Activated naive CD8-positive, alpha-beta T cell treated with anti-CD3 and anti-CD28 coated beads, Interleukin-2, amount 50 U/mL, for 24 hours (primary cell): ENCODE results near the gene IL15RA.
A peak's percentile ranks its signal among the peaks of the same experiment; 100 is the strongest.

Experiments used
- ATAC-seq: fragments of 150-1000 bp; cut with Tn5 transposase; one replicate; pipeline ENCODE4 v1.10.0; 2021
- DNase-seq: peaks from one replicate; pipeline ENCODE4 v3.0.0; 2021
- H3K27ac Mint-ChIP-seq: one replicate; pipeline ENCODE4 v1.8.0; 2021; ENCODE audit warnings: mild to moderate bottlenecking, mixed read lengths
- H3K27me3 Mint-ChIP-seq: one replicate; pipeline ENCODE4 v1.8.0; 2021; ENCODE audit warnings: mixed read lengths
- H3K36me3 Mint-ChIP-seq: one replicate; pipeline ENCODE4 v1.8.0; 2021; ENCODE audit warnings: low read depth, mixed read lengths
- H3K4me1 Mint-ChIP-seq: one replicate; pipeline ENCODE4 v1.8.0; 2021; ENCODE audit warnings: mixed read lengths
- H3K4me3 Mint-ChIP-seq: one replicate; pipeline ENCODE4 v1.8.0; 2021; ENCODE audit warnings: mild to moderate bottlenecking, moderate library complexity, mixed read lengths
- H3K9me3 Mint-ChIP-seq: one replicate; pipeline ENCODE4 v1.8.0; 2021; ENCODE audit warnings: mixed read lengths

The IL15RA gene

DNA sequence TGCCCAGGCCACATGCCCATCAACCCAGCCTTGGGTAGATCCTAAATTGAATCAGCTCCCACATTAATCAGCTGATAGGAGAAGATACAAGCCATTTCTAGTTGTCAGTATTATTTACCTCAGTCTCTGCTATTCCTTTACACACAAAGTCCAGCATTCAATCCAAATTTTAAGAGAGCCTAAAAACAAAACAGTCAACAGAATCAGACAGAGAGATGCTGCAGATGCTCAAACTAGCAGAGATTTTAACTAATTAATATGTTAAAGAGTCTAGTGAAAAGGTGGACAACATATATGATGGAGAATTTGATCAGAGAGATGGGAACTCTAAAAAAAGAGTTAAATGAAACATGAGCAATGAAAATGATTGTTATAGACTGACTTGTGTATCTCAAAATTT, 14.4 kb upstream of the IL15RA start:
- H3K9me3 Mint-ChIP-seq = peaks cover 16% of the 10 kb centered on the region

DNA sequence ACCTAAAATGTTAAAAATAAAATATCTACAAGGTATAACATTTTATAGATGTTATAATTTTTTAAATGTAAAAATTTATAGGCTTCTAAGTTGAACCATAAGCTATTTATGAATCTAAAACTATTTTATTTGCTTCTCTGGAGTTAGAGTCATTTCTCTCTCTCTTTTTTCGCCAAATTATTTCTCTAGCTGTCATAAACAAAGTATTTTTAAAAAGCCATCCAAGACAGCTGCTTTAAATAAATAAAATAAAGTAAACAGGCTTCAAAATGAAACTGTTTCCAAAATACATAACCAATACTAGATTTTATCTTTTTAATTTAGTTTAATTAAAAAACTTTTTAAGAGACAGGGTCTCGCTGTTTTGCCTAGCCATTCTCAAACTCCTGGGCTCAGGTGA, 12.4 kb upstream of the IL15RA start:
- H3K4me1 Mint-ChIP-seq = peaks cover 12% of the 10 kb centered on the region
- H3K27ac Mint-ChIP-seq = no peak overlapping the region
- peaks cover 6% of the 10 kb centered on the region for H3K27me3 Mint-ChIP-seq
- ATAC-seq (no peak), DNase-seq (no peak)
- peaks cover 8% of the 10 kb centered on the region for H3K36me3 Mint-ChIP-seq
- peaks cover 16% of the 10 kb centered on the region for H3K9me3 Mint-ChIP-seq
- H3K4me3 Mint-ChIP-seq = no peak overlapping the region

More for the DNA sequence above, 14.4 kb upstream of the IL15RA start:
- H3K4me3 Mint-ChIP-seq = no peak overlapping the region
- DNase-seq = no peak
- peaks cover 2% of the 10 kb centered on the region for H3K27me3 Mint-ChIP-seq
- no peak for ATAC-seq
- H3K4me1 Mint-ChIP-seq = peaks cover 12% of the 10 kb centered on the region
- H3K27ac Mint-ChIP-seq = no peak overlapping the region
- peaks cover 8% of the 10 kb centered on the region for H3K36me3 Mint-ChIP-seq

- H3K4me1 Mint-ChIP-seq = peaks cover 12% of the 10 kb centered on the region
- H3K4me3 Mint-ChIP-seq = no peak overlapping the region
- no peak for ATAC-seq
These were observed 11.1 kb upstream of the IL15RA start for GRCh38 chr10:5988336-5988920.

DNA sequence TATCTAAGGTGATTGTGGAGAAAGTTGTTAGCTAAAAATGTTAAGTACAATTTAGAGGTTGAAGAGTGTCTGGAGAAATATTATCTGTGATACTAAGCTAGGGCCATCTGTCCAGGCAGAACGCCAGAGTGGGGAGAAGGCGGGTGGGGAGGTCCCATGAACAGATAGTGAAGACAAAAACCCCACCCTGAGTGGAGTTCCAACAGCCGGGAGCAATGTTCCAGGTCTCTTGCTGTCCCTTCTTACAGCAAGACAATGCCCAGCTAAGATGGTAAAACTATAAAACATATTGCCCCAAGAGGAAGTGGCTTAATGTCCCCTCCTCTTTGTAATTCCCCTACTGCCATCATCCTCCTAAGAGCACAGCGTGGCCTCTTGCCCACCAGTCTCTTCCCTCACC, 10.4 kb upstream of the IL15RA start:
- no peak overlapping the region for H3K4me3 Mint-ChIP-seq
- H3K36me3 Mint-ChIP-seq = peaks cover 8% of the 10 kb centered on the region
- peaks cover 12% of the 10 kb centered on the region for H3K9me3 Mint-ChIP-seq
- peaks cover 12% of the 10 kb centered on the region for H3K4me1 Mint-ChIP-seq
- peaks cover 4% of the 10 kb centered on the region for H3K27me3 Mint-ChIP-seq
- peak; percentile 65 for ATAC-seq
- no peak for DNase-seq
- H3K27ac Mint-ChIP-seq = peak overlapping the region; percentile 33

More at GRCh38 chr10:5988336-5988920, 11.1 kb upstream of the IL15RA start:
- DNase-seq = no peak
- Mint-ChIP-seq H3K9me3 (peaks cover 12% of the 10 kb centered on the region), H3K27me3 (peaks cover 5% of the 10 kb centered on the region), H3K27ac (peak overlapping the region; percentile 33), H3K36me3 (peaks cover 8% of the 10 kb centered on the region)

DNA sequence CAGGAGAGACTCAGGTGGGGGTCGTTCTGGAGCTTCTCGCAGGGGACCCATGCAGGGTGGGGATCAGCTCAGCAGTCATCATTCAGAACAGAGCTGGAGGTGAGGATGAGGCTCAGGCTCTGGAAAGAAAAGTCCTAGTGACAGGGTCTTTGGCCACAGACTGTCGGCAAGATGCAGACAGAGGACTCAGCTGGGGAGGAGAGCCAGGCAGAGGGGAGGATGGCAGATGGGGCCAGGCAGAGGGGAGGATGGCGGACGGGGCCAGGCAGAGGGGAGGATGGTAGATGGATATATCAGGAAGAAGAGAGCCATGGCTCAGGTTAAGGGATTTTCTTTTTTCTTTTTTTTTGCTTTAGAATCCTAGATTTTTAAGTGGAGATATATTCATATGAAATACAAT, 7.7 kb upstream of the IL15RA start:
- Mint-ChIP-seq H3K9me3 (no peaks in the 10 kb centered on the region), H3K27ac (no peak overlapping the region), H3K4me3 (no peak overlapping the region), H3K36me3 (no peaks in the 10 kb centered on the region), H3K27me3 (peaks cover 5% of the 10 kb centered on the region), H3K4me1 (peaks cover 12% of the 10 kb centered on the region)
- no peak for ATAC-seq
- no peak for DNase-seq

DNA sequence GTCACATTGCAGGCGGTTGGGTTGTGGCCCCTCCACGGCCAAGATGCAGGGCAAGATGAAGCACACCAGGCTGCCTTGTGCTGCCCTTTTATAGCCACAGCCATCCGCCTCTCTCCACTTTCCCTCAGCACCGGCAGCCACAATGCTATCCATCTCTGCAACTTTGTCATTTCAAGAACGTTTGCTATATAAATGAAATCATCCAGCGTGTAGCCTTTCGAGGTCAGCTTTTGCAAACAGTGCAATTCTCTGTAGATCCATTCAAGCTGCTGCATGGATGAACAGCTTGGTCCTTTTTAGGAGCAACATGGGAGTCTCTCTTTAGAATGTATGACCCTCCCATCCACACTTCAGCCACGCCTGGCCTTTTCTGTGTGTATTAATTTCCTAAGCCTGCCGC, 6.4 kb upstream of the IL15RA start:
- H3K4me3 Mint-ChIP-seq = no peak overlapping the region
- H3K4me1 Mint-ChIP-seq = peaks cover 12% of the 10 kb centered on the region
- no peaks in the 10 kb centered on the region for H3K9me3 Mint-ChIP-seq
- H3K27ac Mint-ChIP-seq = no peak overlapping the region
- DNase-seq = no peak
- no peak for ATAC-seq
- peaks cover 5% of the 10 kb centered on the region for H3K27me3 Mint-ChIP-seq
- no peaks in the 10 kb centered on the region for H3K36me3 Mint-ChIP-seq

- Mint-ChIP-seq H3K27me3 (peaks cover 5% of the 10 kb centered on the region), H3K4me3 (no peak overlapping the region), H3K9me3 (no peaks in the 10 kb centered on the region), H3K36me3 (no peaks in the 10 kb centered on the region), H3K27ac (no peak overlapping the region), H3K4me1 (peaks cover 3% of the 10 kb centered on the region)
- no peak for ATAC-seq
- no peak for DNase-seq
These were observed 4.2 kb upstream of the IL15RA start for GRCh38 chr10:5981529-5981928.

GRCh38 chr10:5978230-5978489, 817 bp upstream of the IL15RA start:
- peak overlapping the region; percentile 84 for H3K4me3 Mint-ChIP-seq
- peaks cover 1% of the 10 kb centered on the region for H3K27me3 Mint-ChIP-seq
- peak overlapping the region; percentile 74 for H3K27ac Mint-ChIP-seq
- DNase-seq = no peak
- peaks cover 14% of the 10 kb centered on the region for H3K36me3 Mint-ChIP-seq
- H3K4me1 Mint-ChIP-seq = peaks cover 31% of the 10 kb centered on the region
- H3K9me3 Mint-ChIP-seq = no peaks in the 10 kb centered on the region
- ATAC-seq = no peak

DNA sequence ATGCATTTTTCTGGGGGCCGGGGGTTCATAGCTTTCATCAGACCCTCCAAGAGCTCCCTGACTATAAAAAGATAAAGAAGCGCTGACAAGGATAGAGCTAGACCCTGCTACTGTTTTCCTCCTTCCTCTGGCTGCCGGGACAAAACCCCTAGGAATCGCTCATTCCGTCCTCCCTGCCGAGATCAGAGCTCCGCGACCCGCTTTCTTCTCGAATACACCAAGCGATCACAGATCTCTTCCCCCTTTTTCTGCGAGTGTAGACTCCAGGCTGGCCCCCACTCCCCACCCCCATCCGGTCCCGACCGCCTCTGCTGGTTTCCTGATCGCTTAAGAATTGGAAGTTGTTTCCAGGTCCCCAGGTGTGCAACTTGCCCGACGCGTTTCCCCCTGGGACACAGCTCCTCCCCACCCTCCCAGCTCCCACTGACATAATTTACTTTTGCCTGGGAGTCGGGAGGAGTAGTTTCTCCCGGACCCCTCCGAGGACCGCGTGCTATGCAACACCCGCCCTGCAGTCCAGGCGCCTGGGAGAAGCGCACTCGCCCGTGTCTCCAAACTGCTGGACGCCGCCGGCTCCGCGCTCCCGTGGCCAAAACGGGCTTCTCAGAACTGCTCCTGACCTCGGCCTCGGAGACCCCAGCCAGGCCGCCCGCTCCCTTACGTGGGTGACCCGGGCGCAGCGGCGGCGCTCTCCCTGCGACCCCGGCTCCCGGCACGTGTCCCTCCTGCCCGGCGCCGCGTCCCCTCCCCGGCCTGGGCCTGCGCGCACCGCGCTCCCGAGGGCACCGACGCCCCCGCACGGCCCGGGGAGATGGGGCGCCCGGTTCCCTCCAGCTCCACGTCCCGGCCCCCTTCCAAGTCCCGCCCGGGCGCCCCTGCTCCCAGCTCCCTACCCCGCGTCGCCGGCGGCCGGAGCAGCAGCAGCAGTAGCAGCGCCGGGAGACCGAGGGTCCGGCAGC, 552 bp downstream of the IL15RA start:
- Mint-ChIP-seq H3K36me3 (peaks cover 16% of the 10 kb centered on the region), H3K4me3 (peak overlapping the region; percentile 97), H3K27ac (peak overlapping the region; percentile 96), H3K4me1 (peaks cover 40% of the 10 kb centered on the region), H3K9me3 (no peaks in the 10 kb centered on the region), H3K27me3 (peaks cover 1% of the 10 kb centered on the region)
- ATAC-seq (peak; percentile 1), DNase-seq (peak; percentile 59)

DNA sequence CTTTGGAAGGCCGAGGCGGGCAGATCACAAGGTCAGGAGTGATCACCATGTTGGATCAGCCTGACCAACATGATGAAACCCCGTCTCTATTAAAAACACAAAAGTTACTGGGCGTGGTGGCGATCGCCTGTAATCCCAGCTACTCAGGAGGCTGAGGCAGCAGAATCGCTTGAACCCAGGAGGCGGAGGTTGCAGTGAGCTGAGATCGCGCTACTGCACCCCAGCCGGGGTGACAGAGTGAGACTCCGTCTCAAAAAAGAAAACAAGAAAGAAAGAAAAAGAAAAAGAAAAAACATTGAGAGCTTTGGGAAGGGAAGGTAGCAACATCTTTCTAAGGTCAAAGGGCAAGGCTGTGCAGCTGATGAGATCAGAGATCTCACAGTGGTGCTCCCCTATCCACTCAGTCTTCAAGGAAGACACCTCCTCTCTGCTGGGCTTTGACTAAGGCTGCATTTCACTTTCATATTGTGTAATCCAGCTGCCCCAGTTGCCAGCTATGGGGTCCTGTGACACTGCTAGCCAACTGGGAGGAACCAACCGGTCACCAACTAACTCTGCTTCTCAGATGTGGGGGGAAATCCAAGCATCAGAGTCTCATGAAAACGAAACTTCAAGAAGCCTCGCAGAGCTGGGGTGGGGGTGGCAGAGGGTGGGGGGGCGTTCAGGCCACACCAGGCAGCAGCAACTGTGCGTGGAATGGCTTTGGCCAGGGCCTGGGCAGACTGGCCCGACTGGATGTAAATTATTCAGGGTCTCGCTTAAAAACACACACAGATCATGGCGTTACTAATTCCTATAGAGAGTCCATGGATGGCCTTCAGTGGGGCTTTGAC, 1.5 kb downstream of the IL15RA start:
- Mint-ChIP-seq H3K9me3 (no peaks in the 10 kb centered on the region), H3K27me3 (peaks cover 1% of the 10 kb centered on the region), H3K4me3 (peak overlapping the region; percentile 97), H3K4me1 (peaks cover 49% of the 10 kb centered on the region), H3K27ac (peak overlapping the region; percentile 96), H3K36me3 (peaks cover 17% of the 10 kb centered on the region)
- peak; percentile 90 for ATAC-seq
- peak; percentile 69 for DNase-seq

DNA sequence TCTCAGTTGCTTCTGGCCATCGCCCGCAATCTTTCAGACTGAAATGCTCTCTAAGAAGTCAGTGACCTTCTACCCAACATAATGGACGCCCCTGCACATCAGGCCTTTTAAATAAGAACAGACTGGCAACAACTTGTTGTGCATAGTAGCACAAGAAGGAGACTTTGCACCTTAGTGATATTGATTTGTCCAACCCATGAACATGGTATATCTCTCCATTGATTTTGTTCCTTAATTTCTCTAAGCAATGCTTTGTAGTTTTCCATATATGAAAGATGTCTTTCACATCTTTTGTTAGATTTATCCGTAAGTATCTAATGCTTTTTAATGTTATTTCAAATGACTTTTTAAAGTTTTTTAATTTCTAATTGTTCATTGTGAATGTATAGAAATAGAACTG, 4.3 kb downstream of the IL15RA start:
- Mint-ChIP-seq H3K27ac (no peak overlapping the region), H3K4me1 (peaks cover 54% of the 10 kb centered on the region), H3K27me3 (no peaks in the 10 kb centered on the region)

DNA sequence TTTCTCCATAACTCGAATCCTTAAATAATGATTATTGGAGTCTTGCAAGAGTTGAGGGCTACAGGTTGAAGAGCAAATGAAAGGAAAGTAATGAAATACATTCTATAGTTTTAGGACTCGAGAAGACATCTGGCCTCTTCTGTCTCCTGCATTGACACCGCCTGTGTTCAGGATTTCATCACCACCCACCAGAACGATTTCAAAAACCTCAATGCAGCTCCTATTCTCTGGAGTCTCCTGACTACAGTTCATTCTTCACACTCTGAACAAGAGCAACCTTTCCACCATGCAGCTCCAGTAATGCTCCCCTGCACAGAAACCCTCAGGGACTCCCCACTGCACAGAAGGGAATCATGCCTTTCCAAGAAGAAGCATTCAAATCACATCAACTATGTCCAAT, 5.5 kb downstream of the IL15RA start:
- H3K4me3 Mint-ChIP-seq = no peak overlapping the region
- peak overlapping the region; percentile 55 for H3K27ac Mint-ChIP-seq
- no peaks in the 10 kb centered on the region for H3K27me3 Mint-ChIP-seq
- peaks cover 32% of the 10 kb centered on the region for H3K36me3 Mint-ChIP-seq
- no peak for DNase-seq
- no peak for ATAC-seq
- H3K4me1 Mint-ChIP-seq = peaks cover 54% of the 10 kb centered on the region
- no peaks in the 10 kb centered on the region for H3K9me3 Mint-ChIP-seq

More for the DNA sequence above, 4.3 kb downstream of the IL15RA start:
- no peaks in the 10 kb centered on the region for H3K9me3 Mint-ChIP-seq
- no peak overlapping the region for H3K4me3 Mint-ChIP-seq
- no peak for DNase-seq
- peaks cover 26% of the 10 kb centered on the region for H3K36me3 Mint-ChIP-seq
- ATAC-seq = no peak

- Mint-ChIP-seq H3K27ac (peak overlapping the region; percentile 55), H3K9me3 (no peaks in the 10 kb centered on the region), H3K4me1 (peaks cover 54% of the 10 kb centered on the region), H3K36me3 (peaks cover 34% of the 10 kb centered on the region), H3K4me3 (peak overlapping the region; percentile 27), H3K27me3 (no peaks in the 10 kb centered on the region)
- peak; percentile 15 for DNase-seq
- peak; percentile 30 for ATAC-seq
These were observed 6.0 kb downstream of the IL15RA start for GRCh38 chr10:5971315-5971832.

DNA sequence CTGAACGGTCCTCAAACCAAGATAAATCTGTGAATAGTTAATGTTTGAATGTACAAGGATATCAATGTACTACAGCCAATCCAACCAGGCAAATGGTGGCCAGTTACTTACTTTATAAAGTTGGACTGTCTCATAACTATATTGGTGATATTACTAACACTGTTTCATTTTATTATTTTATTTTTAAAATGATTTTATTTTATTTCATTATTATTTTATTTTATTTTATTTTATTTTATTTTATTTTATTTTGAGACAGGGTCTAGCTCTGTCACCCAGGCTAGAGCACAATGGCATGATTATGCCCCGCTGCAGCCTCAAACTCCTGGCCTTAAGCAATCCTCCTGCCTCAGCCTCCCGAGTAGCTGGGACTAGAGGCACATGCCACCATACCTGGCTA, 6.8 kb downstream of the IL15RA start:
- Mint-ChIP-seq H3K27ac (no peak overlapping the region), H3K9me3 (no peaks in the 10 kb centered on the region), H3K4me1 (peaks cover 48% of the 10 kb centered on the region), H3K27me3 (no peaks in the 10 kb centered on the region), H3K36me3 (peaks cover 31% of the 10 kb centered on the region), H3K4me3 (no peak overlapping the region)
- DNase-seq (no peak), ATAC-seq (no peak)
